Measurements from ENCODE around the gene RPL9. TPM values are rescaled to one million over a fixed set of nuclear protein-coding genes. Genes with fewer than 3 reads are reported as not detected.

RPL9 gene
- total and polyA plus RNA-seq, 2 of the 8 experiments (the other 6 are each of a cell fraction or from before 2014, with no cell fraction given) = 1,161 to 1,184 TPM

DNA sequence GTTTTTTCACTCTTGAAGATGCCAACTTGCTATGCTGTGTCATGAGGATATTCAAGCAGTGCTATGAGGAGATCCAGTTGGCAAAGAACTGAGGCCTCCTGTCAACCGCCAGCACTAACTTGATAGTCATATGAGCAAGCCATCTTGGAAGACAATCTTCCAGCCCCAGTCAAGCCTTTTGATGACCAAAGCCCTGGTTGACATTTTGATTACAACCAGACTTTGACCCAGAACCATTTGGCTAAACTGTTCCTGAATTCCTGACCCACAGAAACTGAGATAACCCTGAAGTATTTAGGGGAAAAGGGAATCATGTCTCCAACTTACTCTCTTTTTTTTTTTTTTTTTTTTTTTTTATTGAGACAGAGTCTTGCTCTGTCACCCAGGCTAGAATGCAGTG, 35.6 kb upstream of the RPL9 start:
- H3K36me3 ChIP-seq (ENCODE audit: control insufficient read depth in 2 of 4, insufficient read depth in 4 of 4, low read length in 3 of 4) = peaks cover 0 to 12% (median 3%) of the 10 kb centered on the region in 4 experiments; a peak in 2 of 8 replicates
- FAIRE-seq = no peak
- CTCF ChIA-PET (ENCODE audit: partially characterized antibody) = no interaction called here
- TF ChIP-seq RAD21 (IDR thresholded peaks at IDR 0.05 in 1 of 2, conservative IDR thresholded peaks at IDR 0.05 in 1 of 2; ENCODE audit: low read depth in 2 of 2, low read length in 2 of 2) (no peak), POU5F1 (IDR thresholded peaks at IDR 0.05; ENCODE audit: low read depth, low read length) (no peak), SAP30 (IDR thresholded peaks at IDR 0.05; ENCODE audit: insufficient read depth, insufficient replicate concordance, low read length) (no peak), CEBPB (IDR thresholded peaks at IDR 0.05; ENCODE audit: low read depth, low read length) (no peak), MAFK (IDR thresholded peaks at IDR 0.05; ENCODE audit: low read depth, low read length) (no peak), NANOG (IDR thresholded peaks at IDR 0.05; ENCODE audit: insufficient read depth, low read depth, low read length, poor library complexity, severe bottlenecking) (no peak), FOSL1 (IDR thresholded peaks at IDR 0.05; ENCODE audit: insufficient read depth, low read depth, low read length) (no peak), CTCF (IDR thresholded peaks at IDR 0.05; ENCODE audit: control extremely low read depth in 1 of 3, insufficient read depth in 1 of 3, low read depth in 1 of 3, low read length in 3 of 3) (no peak)
- TF ChIP-seq, protein P1, sequence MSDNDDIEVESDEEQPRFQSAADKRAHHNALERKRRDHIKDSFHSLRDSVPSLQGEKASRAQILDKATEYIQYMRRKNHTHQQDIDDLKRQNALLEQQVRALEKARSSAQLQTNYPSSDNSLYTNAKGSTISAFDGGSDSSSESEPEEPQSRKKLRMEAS (IDR thresholded peaks at IDR 0.05) = no peak

More for the DNA sequence above, 35.6 kb upstream of the RPL9 start:
- POLR2A ChIA-PET (ENCODE audit: partially characterized antibody) = interaction anchor here (1.2 kb wide), 1 partner anchor 10 kb away, joined by 3 read pairs; no protein-coding TSS in a partner anchor
- Histone ChIP-seq H4K8ac (ENCODE audit: extremely low read depth, insufficient read depth, low read length) (no peak overlapping the region), H3K14ac (ENCODE audit: insufficient read length) (no peak overlapping the region), H3K4me2 (ENCODE audit: insufficient read depth in 1 of 2, low read depth in 2 of 2, low read length in 2 of 2) (no peak overlapping the region), H2BK15ac (ENCODE audit: low read length) (no peak overlapping the region), H3K4me3 (ENCODE audit: extremely low read depth in 1 of 4, insufficient read depth in 2 of 4, low read depth in 3 of 4, low read length in 4 of 4) (no peak overlapping the region), H4K5ac (ENCODE audit: insufficient read length, low read depth, low read length) (no peak overlapping the region), H2AFZ (ENCODE audit: low read length) (no peak overlapping the region), H4K20me1 (replicated peaks in 1 of 2; ENCODE audit: control insufficient read depth in 1 of 2, insufficient read depth in 2 of 2, low read length in 2 of 2) (no peaks in the 10 kb centered on the region), H3K56ac (replicated peaks; ENCODE audit: insufficient read length, low read depth, low read length) (no peak overlapping the region), H4K91ac (replicated peaks; ENCODE audit: insufficient read length, low read length) (no peak overlapping the region), H2AK5ac (ENCODE audit: low read depth, low read length) (no peak overlapping the region), H3K79me1 (ENCODE audit: low read depth, low read length) (no peaks in the 10 kb centered on the region), H3K79me2 (ENCODE audit: control insufficient read depth in 1 of 2, insufficient read depth in 2 of 2, low read length in 2 of 2) (no peaks in the 10 kb centered on the region), H2BK12ac (ENCODE audit: low read depth, low read length) (no peak overlapping the region), H3K23ac (ENCODE audit: insufficient read length) (no peak overlapping the region), H3K4ac (replicated peaks; ENCODE audit: insufficient read length, low read depth, low read length) (no peak overlapping the region), H2BK5ac (ENCODE audit: low read depth, low read length) (no peak overlapping the region), H3K9ac (replicated peaks in 1 of 4; ENCODE audit: extremely low read depth in 1 of 4, low read depth in 3 of 4, low read length in 3 of 4) (no peak overlapping the region), H3K9me3 (ENCODE audit: insufficient read depth in 2 of 2, low read depth in 1 of 2, low read length in 1 of 2) (no peaks in the 10 kb centered on the region), H3K27me3 (replicated peaks in 1 of 4; ENCODE audit: control insufficient read depth in 3 of 4, extremely low read depth in 1 of 4, insufficient read depth in 3 of 4, low read length in 3 of 4) (no peaks in the 10 kb centered on the region), H2BK120ac (replicated peaks; ENCODE audit: low read depth, low read length) (no peak overlapping the region), H3K18ac (ENCODE audit: extremely low read depth, low read length) (no peak overlapping the region), H3K23me2 (ENCODE audit: low read depth, low read length) (0 out of 2 replicates have a peak, but pooled peaks cover 1% of the 10 kb centered on the region), H3K4me1 (replicated peaks in 1 of 4; ENCODE audit: control insufficient read depth in 3 of 4, insufficient read depth in 4 of 4, low read length in 3 of 4) (no peaks in the 10 kb centered on the region), H3K27ac (ENCODE audit: low read depth, low read length) (no peak overlapping the region), H2BK20ac (ENCODE audit: low read length) (no peak overlapping the region)
- WGBS, 2 experiments (ENCODE audit: extremely low coverage in 1 of 2, insufficient coverage in 1 of 2, insufficient read length in 1 of 2, insufficient replicate concordance in 2 of 2, low coverage in 1 of 2, low lambda C conversion rate in 2 of 2, missing lambda C conversion rate in 1 of 2) = 84% methylated on average over 1 of the region's 1 CpG; no CpG with 5 or more reads in 1 of the 2 experiments
- no peak for DNase-seq (ENCODE audit: low read depth in 1 of 2, low spot score in 2 of 2)

Measured in H1 (cell line).